Hypothalamus (tissue), 51 donors: ENCODE results near the gene ASMTL.
"Not testable (repeated sequence)": the region's sequence is repeated elsewhere in the genome, so short reads cannot be mapped to it uniquely, and the experiment has no call there.

ENCODE experiments used
- DNase-seq, 51 donors: peaks; one replicate each; lab custom pipeline; 2025; lab: John Stamatoyannopoulos, UW

The ASMTL gene

GRCh38 chrX:1391707-1392375 is 60.9 kb downstream of the ASMTL start, which contains the start of gene SLC25A6:
Gene SLC25A6, minus strand, starts transcription at chrX:1392113. Its CDS starts 104 bp downstream, at chrX:1392009.
- DNase-seq, result no peak

GRCh38 chrX:1391370-1391706 is 61.4 kb downstream of the ASMTL start:
- no peak for DNase-seq

GRCh38 chrX:1390621-1391369 is 61.9 kb downstream of the ASMTL start:
- no peak for DNase-seq

- DNase-seq, result no peak
These were observed 62.8 kb downstream of the ASMTL start for GRCh38 chrX:1389993-1390285.

- DNase-seq, result no peak
These were observed 63.3 kb downstream of the ASMTL start for GRCh38 chrX:1389181-1389992.

- DNase-seq, result no peak
These were observed 64.1 kb downstream of the ASMTL start for GRCh38 chrX:1388651-1389050.

- no peak for DNase-seq
These were observed 65.5 kb downstream of the ASMTL start for GRCh38 chrX:1387141-1387776.

- no peak for DNase-seq
These were observed 66.2 kb downstream of the ASMTL start for GRCh38 chrX:1386338-1387127.

- no peak for DNase-seq
These were observed 67.2 kb downstream of the ASMTL start for GRCh38 chrX:1385253-1386223.

- no peak for DNase-seq
These were observed 68.0 kb downstream of the ASMTL start for GRCh38 chrX:1384658-1385252.

GRCh38 chrX:1380672-1381233 is 72.0 kb downstream of the ASMTL start:
- DNase-seq, result no peak

GRCh38 chrX:1378306-1378759 is 74.4 kb downstream of the ASMTL start:
- DNase-seq, result no peak

- DNase-seq, result no peak
These were observed 84.4 kb downstream of the ASMTL start for GRCh38 chrX:1368385-1368698.

GRCh38 chrX:1366363-1366762 is 86.3 kb downstream of the ASMTL start:
- DNase-seq, result not testable (repeated sequence)

- no peak for DNase-seq
These were observed 90.8 kb downstream of the ASMTL start for GRCh38 chrX:1361910-1362309.

GRCh38 chrX:1361275-1361674 is 91.4 kb downstream of the ASMTL start:
- DNase-seq, result no peak

GRCh38 chrX:1360171-1360570 is 92.5 kb downstream of the ASMTL start:
- DNase-seq, result no peak

- DNase-seq, result no peak
These were observed 93.2 kb downstream of the ASMTL start for GRCh38 chrX:1359477-1359873.
